GM23248 (cell line): ENCODE measurements around the gene NXPE2.
"Not testable (repeated sequence)": the region's sequence is repeated elsewhere in the genome, so short reads cannot be mapped to it uniquely, and the experiment has no call there.

Experiments
- EZH2 ChIP-seq: fragments of 200-600 bp; sonication (generic); IDR thresholded peaks from 2 replicates; pipeline ENCODE4 v1.6.1; 2018; ENCODE audit warnings: antibody characterized with exemption, mild to moderate bottlenecking; ENCODE audit not compliant: insufficient read depth, poor library complexity, severe bottlenecking
- EZH2phosphoT487 ChIP-seq: fragments of 200-600 bp; sonication (generic); IDR thresholded peaks from 2 replicates; pipeline ENCODE4 v1.6.1; 2018; ENCODE audit warnings: antibody characterized with exemption, moderate library complexity, mild to moderate bottlenecking, low read depth; ENCODE audit not compliant: insufficient read depth

GRCh38 chr11:114639440-114639839 lies 38.9 kb upstream of the NXPE2 start:
- not testable (repeated sequence) for TF ChIP-seq EZH2, EZH2phosphoT487
